ENCODE measurements around the gene CTTNBP2.

GRCh38 chr7:117777335-117778142 lies 95.7 kb downstream of the CTTNBP2 start:
- TF ChIP-seq CTCF (IDR thresholded peaks at IDR 0.05) = no peak
- TF ChIP-seq POLR2A (IDR thresholded peaks at IDR 0.05) = no peak
